Adrenal gland (tissue), 12 donors: ENCODE measurements around the gene COMT. TPM values are rescaled to one million over a fixed set of nuclear protein-coding genes. Genes with fewer than 3 reads are reported as not detected.

Experiments used
- DNase-seq, 7 donors: peaks; one replicate each; pipeline ENCODE4 v3.0.0-alpha.2; 2019 to 2020
- H3K27ac ChIP-seq, 5 donors: fragments of 200-600 bp; sonication (generic) in 4 of 5; 1 replicate in 3 of 5; 2 replicates in 2 of 5; pipeline versions ENCODE4 v1.5.1 to v1.8.0; 2016 to 2020; ENCODE audit warnings: mild to moderate bottlenecking in 1 of 5
- H3K27me3 ChIP-seq: fragments of 200-600 bp; 2 replicates; pipeline ENCODE4 v1.8.0; 2021
- H3K36me3 ChIP-seq, 2 donors: fragments of 200-600 bp; replicated peaks in 1 of 2; 1 replicate in 1 of 2; 2 replicates in 1 of 2; pipeline versions ENCODE4 v1.5.1 to v1.8.0; 2018 to 2022
- H3K4me1 ChIP-seq, 2 donors: fragments of 200-600 bp; replicated peaks in 1 of 2; 1 replicate in 1 of 2; 2 replicates in 1 of 2; pipeline versions ENCODE4 v1.5.1 to v1.8.0; 2018 to 2021
- H3K4me3 ChIP-seq, 4 donors: fragments of 200-600 bp; sonication (generic) in 3 of 4; one replicate each; pipeline ENCODE4 v1.5.1; 2016 to 2018
- H3K9me3 ChIP-seq, 3 donors: fragments of 200-600 bp; sonication (generic) in 1 of 3; replicated peaks in 1 of 3; 1 replicate in 2 of 3; 2 replicates in 1 of 3; pipeline versions ENCODE4 v1.5.1 to v1.8.0; 2016 to 2021
- POLR2A ChIP-seq, 2 donors: fragments of 450-650 bp; IDR thresholded peaks; one replicate each; pipeline ENCODE4 v1.6.1; 2017; ENCODE audit warnings: antibody characterized with exemption in 2 of 2, mild to moderate bottlenecking in 2 of 2, moderate library complexity in 1 of 2
- WGBS, 4 donors: extraction: QIAGEN DNeasy Blood & Tissue Kit in 2 of 4; methylation state at CpG; one replicate each; pipeline versions ENCODE4 v1.1.5 to v1.1.7; 2013 to 2017; 5-methylcytosine and 5-hydroxymethylcytosine counted together
- intact Hi-C, 2 donors: fragments of 100-400 bp; cut with DNase I; formaldehyde crosslinking; loops; one replicate each; pipeline versions ENCODE4 v1.14.1 to v1.15.0; 2022 to 2023
- polyA plus RNA-seq, 3 donors: library from polyadenylated mRNA; stranded (reverse); fragments of 200-250 nt in 2 of 3; fragments of 350-450 nt in 1 of 3; fragmentation: Illumina TruSeq in 1 of 3; extraction: RNeasy Lipid Tissue Mini Kit (QIAGEN cat#74804) in 1 of 3; gene quantifications; one replicate each; pipeline ENCODE4 v1.2.3, GENCODE V29; 2013 to 2014
- total RNA-seq, 9 donors: library from RNA; depleted of rRNA in 4 of 9; stranded (reverse); fragments of >200 nt in 4 of 9; fragments of 120-200 nt in 1 of 9; fragmentation: NEBNext Ultra II Directional in 1 of 9; extraction: Animal tissue kit (Norgen Biotek cat#: 25700) in 1 of 9; gene quantifications; one replicate each; pipeline versions ENCODE4 v1.1.0 to v1.2.4, GENCODE V29; 2013 to 2023
- TF ChIP-seq, protein P1 (sequence below), 6 experiments: fragments of 450-650 bp in 4 of 6; fragments of 200-600 bp in 2 of 6; sonication (generic) in 1 of 6; IDR thresholded peaks; 1 replicate in 5 of 6; 2 replicates in 1 of 6; pipeline versions ENCODE4 v1.5.1 to v1.8.0; 2016 to 2021; ENCODE audit warnings: antibody characterized with exemption in 6 of 6, mild to moderate bottlenecking in 2 of 6, moderate library complexity in 1 of 6
- donor health status: healthy with polysubstance abuse.
- donor health status: Bipolar disorder and iron deficiency.
- donor health status: DM: yes; HTN: yes; CAD: no.
- donor health status: DM: no; HTN: no; CAD: no.
- donor health status: DM: no; HTN: no; CAD: no.
- donor health status: DM: yes; HTN: yes; CAD: no.

COMT gene
- total and polyA plus RNA-seq, 12 donors, result 51.3 to 743 (median 390) TPM

DNA sequence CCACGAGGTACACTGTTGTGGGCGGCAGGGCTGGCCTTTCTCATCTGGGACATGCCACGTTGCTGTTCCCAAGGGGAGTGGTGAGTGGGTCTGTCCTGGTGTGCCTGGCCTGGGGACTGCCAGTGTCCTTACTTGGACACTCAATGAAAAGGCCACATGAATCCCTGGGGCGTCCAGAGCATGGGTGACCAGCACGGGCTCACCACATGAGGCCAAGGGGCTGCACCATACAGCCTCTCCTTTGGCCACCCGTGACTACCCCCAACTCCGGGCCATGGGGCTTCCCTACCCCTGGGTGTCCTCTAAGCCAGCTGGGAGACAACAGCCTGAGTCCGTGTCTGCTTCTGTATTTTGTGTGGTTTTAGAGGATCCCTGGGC is 20.3 kb downstream of the COMT start:
- Histone ChIP-seq H3K27ac (peak overlapping the region in 2 of 5 donors; percentile 26 to 53), H3K36me3 (peaks cover 0 to 18% of the 10 kb centered on the region in 2 donors), H3K9me3 (no peaks in the 10 kb centered on the region), H3K4me1 (peaks cover 12 to 31% of the 10 kb centered on the region in 2 donors), H3K27me3 (no peaks in the 10 kb centered on the region), H3K4me3 (no peak overlapping the region)
- DNase-seq, result no peak
- 74 to 85% (median 83%) methylated on average over 2 to 8 of the region's 8 CpGs for WGBS, 4 donors
- intact Hi-C loops, result no loop called here
- TF ChIP-seq POLR2A (IDR thresholded peaks at IDR 0.05), result no peak
- TF ChIP-seq, protein P1, sequence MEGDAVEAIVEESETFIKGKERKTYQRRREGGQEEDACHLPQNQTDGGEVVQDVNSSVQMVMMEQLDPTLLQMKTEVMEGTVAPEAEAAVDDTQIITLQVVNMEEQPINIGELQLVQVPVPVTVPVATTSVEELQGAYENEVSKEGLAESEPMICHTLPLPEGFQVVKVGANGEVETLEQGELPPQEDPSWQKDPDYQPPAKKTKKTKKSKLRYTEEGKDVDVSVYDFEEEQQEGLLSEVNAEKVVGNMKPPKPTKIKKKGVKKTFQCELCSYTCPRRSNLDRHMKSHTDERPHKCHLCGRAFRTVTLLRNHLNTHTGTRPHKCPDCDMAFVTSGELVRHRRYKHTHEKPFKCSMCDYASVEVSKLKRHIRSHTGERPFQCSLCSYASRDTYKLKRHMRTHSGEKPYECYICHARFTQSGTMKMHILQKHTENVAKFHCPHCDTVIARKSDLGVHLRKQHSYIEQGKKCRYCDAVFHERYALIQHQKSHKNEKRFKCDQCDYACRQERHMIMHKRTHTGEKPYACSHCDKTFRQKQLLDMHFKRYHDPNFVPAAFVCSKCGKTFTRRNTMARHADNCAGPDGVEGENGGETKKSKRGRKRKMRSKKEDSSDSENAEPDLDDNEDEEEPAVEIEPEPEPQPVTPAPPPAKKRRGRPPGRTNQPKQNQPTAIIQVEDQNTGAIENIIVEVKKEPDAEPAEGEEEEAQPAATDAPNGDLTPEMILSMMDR (IDR thresholded peaks at IDR 0.05), result no peak

DNA sequence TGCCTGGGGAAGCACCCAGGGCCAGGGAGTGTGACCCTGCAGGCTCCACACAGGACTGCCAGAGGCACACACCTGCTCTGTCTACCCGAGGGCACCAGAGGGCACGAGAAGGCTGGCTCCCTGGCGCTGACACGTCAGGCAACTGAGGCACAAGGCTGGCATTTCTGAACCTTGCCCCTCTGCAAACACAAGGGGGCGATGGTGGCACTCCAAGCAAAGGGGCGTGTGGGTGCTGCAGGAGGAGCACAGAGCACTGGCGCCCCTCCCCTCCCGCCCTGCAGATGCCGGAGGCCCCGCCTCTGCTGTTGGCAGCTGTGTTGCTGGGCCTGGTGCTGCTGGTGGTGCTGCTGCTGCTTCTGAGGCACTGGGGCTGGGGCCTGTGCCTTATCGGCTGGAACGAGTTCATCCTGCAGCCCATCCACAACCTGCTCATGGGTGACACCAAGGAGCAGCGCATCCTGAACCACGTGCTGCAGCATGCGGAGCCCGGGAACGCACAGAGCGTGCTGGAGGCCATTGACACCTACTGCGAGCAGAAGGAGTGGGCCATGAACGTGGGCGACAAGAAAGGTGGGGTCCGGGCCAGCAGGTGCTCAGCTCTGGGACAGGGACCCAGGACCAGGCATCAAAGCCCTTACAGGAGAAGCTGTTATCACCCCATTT is 20.8 kb downstream of the COMT start:
- intact Hi-C loops, result no loop called here
- DNase-seq, result peak; percentile 76 to 94 (median 87)
- Histone ChIP-seq H3K27me3 (no peaks in the 10 kb centered on the region), H3K36me3 (peaks cover 0 to 21% of the 10 kb centered on the region in 2 donors), H3K27ac (peak overlapping the region in 4 of 5 donors; percentile 16 to 53 (median 28)), H3K4me1 (peaks cover 12 to 36% of the 10 kb centered on the region in 2 donors), H3K9me3 (no peaks in the 10 kb centered on the region), H3K4me3 (no peak overlapping the region)
- 28 to 55% (median 43%) methylated on average over 11 to 22 of the region's 22 CpGs for WGBS, 4 donors
- TF ChIP-seq, protein P1 (IDR thresholded peaks at IDR 0.05), result peak; percentile 49 to 66 (median 60)
- peak in 1 of 2 donors; percentile 3 for TF ChIP-seq POLR2A (IDR thresholded peaks at IDR 0.05)

DNA sequence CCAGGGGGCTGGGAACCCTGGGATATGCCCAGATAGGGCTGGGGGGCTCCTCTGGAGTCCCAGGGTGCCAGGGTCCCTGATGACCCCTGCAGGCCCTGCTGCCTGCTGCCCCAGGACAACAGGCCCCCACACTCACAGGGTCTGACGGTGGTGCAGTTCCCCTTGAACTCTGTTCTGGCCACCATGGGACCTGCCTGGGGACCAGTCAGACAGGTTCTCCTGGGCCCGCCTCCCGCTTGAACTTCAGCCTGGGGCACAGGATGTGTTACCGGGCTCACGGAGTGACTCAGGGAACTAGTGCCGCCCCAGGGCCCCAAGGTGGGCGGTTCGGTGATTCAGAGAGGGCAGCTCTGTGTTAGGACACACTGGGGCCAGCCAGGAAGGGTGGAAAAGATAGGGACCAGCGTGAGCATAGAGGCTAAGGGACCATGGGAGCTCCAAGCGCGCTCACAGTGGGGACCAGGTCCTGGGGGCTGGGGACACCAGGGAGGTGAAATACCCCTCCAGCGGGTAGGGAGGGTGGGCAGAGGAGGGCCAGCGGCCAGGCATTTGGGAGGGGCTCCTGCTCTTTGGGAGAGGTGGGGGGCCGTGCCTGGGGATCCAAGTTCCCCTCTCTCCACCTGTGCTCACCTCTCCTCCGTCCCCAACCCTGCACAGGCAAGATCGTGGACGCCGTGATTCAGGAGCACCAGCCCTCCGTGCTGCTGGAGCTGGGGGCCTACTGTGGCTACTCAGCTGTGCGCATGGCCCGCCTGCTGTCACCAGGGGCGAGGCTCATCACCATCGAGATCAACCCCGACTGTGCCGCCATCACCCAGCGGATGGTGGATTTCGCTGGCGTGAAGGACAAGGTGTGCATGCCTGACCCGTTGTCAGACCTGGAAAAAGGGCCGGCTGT is 21.6 kb downstream of the COMT start:
- intact Hi-C loops, result no loop called here

More for the DNA sequence above, 21.6 kb downstream of the COMT start:
- Histone ChIP-seq H3K9me3 (no peaks in the 10 kb centered on the region), H3K36me3 (peaks cover 0 to 29% of the 10 kb centered on the region in 2 donors), H3K27me3 (no peaks in the 10 kb centered on the region), H3K4me3 (no peak overlapping the region), H3K4me1 (peaks cover 12 to 41% of the 10 kb centered on the region in 2 donors), H3K27ac (peak overlapping the region in 4 of 5 donors; percentile 16 to 53 (median 34))
- WGBS, 4 donors, result 46 to 82% (median 70%) methylated on average over 5 to 30 of the region's 30 CpGs
- no peak for TF ChIP-seq POLR2A (IDR thresholded peaks at IDR 0.05)
- TF ChIP-seq, protein P1 (IDR thresholded peaks at IDR 0.05), result no peak
- peak in 6 of 7 donors; percentile 65 to 89 (median 78) for DNase-seq
